ENCODE data around the gene TAF6. TPM values are rescaled to one million over a fixed set of nuclear protein-coding genes. Genes with fewer than 3 reads are reported as not detected.

TAF6 gene
- total RNA-seq, 4 donors from 2014 or later: 21.0 to 37.5 (median 30.3) TPM

DNA sequence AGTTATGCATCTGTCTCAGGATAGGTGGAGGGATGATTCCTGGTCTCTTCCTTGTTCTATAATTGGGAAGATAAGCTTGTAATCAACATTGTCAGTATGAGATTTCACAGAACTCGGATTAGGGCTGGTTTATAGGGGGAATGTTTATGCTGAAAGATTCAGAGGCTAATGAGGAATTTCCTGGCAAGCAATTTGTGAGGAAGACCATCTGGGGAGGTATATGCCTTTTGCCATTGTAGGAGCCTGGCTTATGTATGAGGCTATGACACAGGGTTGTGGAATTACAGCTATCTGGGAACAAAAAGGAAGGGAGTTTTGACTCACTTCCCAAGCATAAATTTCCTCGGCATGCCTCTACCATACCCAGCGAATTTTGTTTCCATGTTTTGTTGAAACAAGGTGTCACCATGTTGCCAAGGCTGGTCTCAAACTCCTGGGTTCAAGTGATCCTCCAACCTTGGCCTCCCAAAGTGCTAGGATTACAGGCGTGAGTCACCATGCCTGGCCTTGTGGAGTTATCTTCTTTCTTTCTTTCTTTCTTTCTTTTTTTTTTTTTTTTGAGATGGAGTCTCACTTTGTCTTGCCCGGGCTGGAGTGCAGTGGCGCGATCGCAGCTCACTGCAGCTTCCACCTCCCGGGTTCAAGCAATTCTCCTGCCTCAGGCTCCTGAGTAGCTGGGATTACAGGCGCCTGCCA, 32.0 kb downstream of the TAF6 start:
- ATAC-seq (ENCODE audit: low FRiP score) (peak; percentile 43), DNase-seq (ENCODE audit: low spot score) (no peak)
- TF ChIP-seq, protein P1, sequence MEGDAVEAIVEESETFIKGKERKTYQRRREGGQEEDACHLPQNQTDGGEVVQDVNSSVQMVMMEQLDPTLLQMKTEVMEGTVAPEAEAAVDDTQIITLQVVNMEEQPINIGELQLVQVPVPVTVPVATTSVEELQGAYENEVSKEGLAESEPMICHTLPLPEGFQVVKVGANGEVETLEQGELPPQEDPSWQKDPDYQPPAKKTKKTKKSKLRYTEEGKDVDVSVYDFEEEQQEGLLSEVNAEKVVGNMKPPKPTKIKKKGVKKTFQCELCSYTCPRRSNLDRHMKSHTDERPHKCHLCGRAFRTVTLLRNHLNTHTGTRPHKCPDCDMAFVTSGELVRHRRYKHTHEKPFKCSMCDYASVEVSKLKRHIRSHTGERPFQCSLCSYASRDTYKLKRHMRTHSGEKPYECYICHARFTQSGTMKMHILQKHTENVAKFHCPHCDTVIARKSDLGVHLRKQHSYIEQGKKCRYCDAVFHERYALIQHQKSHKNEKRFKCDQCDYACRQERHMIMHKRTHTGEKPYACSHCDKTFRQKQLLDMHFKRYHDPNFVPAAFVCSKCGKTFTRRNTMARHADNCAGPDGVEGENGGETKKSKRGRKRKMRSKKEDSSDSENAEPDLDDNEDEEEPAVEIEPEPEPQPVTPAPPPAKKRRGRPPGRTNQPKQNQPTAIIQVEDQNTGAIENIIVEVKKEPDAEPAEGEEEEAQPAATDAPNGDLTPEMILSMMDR (IDR thresholded peaks at IDR 0.05): no peak

GRCh38 chr7:100085515-100085914, 33.6 kb downstream of the TAF6 start:
- DNase-seq (ENCODE audit: low spot score) (no peak), ATAC-seq (ENCODE audit: low FRiP score) (no peak)

GRCh38 chr7:100082978-100083377, 36.2 kb downstream of the TAF6 start:
- no peak for ATAC-seq (ENCODE audit: low FRiP score)
- no peak for DNase-seq (ENCODE audit: low spot score)
- TF ChIP-seq, protein P1 (IDR thresholded peaks at IDR 0.05): no peak

More at GRCh38 chr7:100085515-100085914, 33.6 kb downstream of the TAF6 start:
- TF ChIP-seq, protein P1 (IDR thresholded peaks at IDR 0.05): no peak

DNA sequence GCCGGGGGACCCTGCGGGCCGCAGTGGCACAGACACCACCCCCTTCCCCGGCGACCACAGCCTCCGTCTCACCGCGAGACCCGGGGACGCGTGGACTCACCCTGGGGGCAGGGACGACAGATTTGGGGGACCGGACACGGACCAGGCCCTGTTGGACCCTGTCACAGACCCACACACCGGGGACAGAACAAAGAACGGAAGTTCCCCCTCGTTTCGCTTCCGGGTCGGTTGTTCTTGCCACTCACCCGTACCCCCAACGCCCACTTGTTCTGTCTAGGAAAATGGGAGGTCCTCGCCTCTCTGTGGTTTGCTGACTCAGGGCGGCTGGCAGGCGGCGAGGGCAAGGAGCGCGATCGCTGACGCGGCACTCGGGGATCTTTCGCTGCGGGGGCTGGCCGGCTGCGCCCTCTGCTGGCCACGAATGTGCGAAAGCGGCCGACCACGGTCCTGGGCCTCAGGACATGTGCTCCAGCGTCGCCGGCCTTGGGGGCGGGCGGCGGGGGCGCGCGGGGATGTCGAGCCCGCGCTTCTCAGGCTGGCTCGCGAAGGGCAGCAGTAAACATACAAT, 37.5 kb downstream of the TAF6 start, which contains the start of gene ZNF3:
ZNF3 (minus strand) TSS at position 189 of the 568 bp plus-strand sequence. CDS start 4,366 bp downstream, outside the sequence.
- DNase-seq (ENCODE audit: low spot score): peak; percentile 90
- ATAC-seq (ENCODE audit: low FRiP score): peak; percentile 91
- TF ChIP-seq, protein P1 (IDR thresholded peaks at IDR 0.05): peak in 1 of 3 donors; percentile 81

GRCh38 chr7:100080907-100081534, 38.1 kb downstream of the TAF6 start:
- no peak for DNase-seq (ENCODE audit: low spot score)
- TF ChIP-seq, protein P1 (IDR thresholded peaks at IDR 0.05): no peak
- peak; percentile 25 for ATAC-seq (ENCODE audit: low FRiP score)

DNA sequence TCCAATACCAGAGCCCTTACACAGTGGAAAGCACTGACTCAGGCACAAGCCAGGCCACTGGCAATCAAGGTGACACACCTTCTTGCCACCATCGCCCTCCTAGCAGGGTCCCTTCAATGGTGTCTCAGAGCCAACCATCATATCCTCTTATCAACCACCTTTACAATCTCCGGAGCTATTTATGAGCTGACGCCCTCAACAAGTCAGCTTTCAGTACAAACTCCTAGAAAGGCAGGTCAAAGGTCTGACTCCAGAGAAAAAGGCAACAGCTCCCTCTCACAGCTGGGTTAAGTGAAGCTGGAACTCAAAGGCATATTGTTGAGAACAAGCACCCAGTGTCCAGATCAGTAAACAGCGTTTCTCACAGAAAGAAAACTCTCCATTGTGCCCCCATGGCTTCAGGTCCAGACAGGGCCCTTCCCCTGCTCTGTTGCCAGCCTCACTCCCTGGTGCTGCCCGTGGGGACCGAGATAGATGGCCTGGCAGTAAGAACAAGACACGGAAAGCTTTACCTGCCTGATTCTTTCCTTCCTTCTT, 40.1 kb downstream of the TAF6 start:
- no peak for DNase-seq (ENCODE audit: low spot score)
- TF ChIP-seq, protein P1 (IDR thresholded peaks at IDR 0.05): no peak
- no peak for ATAC-seq (ENCODE audit: low FRiP score)
